ENCODE results near the gene FOXN1. TPM values are rescaled to one million over a fixed set of nuclear protein-coding genes. Genes with fewer than 3 reads are reported as not detected.

Gene FOXN1
- total and polyA plus RNA-seq, 2 of the 13 experiments (the other 11 are each of a cell fraction or from before 2014, with no cell fraction given) = 0.01 TPM; not detected in 1

DNA sequence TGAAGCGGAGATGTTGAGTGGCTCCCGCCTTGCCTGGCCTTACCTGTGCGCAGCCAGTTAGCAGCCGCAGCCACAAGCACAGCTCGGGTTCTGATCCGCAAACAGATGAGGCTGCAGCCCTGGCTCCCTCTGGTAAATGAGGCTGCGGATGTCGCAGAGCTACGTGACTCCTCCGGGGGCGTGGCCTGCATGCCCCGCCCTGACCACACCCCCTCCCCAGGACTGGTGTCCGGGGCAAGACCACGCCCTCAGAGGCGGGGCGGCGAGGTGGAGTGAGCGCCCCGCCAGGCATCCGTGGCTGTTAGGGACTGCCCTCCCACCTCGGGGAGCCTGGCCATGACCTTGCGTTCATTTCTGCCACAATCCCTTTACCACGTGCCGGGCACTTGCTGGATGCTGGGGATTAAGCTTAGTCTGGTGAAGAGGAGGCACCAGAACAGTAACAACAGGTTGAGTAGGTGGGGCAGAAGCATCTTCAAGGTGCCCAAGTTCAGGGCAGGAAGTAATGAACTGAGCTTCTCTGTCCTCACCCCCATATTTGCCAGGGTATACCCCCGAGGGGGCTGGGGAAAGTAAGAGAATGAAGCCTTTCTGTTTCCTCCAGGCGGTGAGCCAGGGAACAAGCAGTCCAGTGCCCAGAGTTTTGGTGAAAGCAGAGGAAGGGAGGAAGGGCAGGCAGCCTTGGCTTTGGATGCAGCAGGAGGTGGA, 70.8 kb downstream of the FOXN1 start, which contains the start of gene ALDOC (continued):
- TF ChIP-seq FOXO1 (CRISPR knock-in tag; IDR thresholded peaks at IDR 0.05) (peak; percentile 64; the same call in 1 of the 2 replicates), ZNF343 (CRISPR knock-in tag; IDR thresholded peaks at IDR 0.05) (no peak), SRSF4 (IDR thresholded peaks at IDR 0.05; ENCODE audit: low read depth, low read length, poor library complexity, severe bottlenecking) (no peak), MED1 (CRISPR knock-in tag; IDR thresholded peaks at IDR 0.05) (peak; percentile 86), FIP1L1 (IDR thresholded peaks at IDR 0.05; ENCODE audit: borderline replicate concordance, insufficient read depth, low read depth, low read length) (no peak), TRIM24 (CRISPR knock-in tag; IDR thresholded peaks at IDR 0.05) (no peak), RBFOX2 (IDR thresholded peaks at IDR 0.05; ENCODE audit: low read depth, low read length) (peak; percentile 78), MXI1 (IDR thresholded peaks at IDR 0.05; ENCODE audit: borderline replicate concordance, low read depth, low read length) (peak; percentile 92; the same call in 2 of the 3 replicates), ZUFSP (CRISPR knock-in tag; IDR thresholded peaks at IDR 0.05; ENCODE audit: borderline replicate concordance) (no peak), ZNF614 (CRISPR knock-in tag; IDR thresholded peaks at IDR 0.05; ENCODE audit: borderline replicate concordance) (peak; percentile 78; the same call in 1 of the 2 replicates), ZNF235 (CRISPR knock-in tag; IDR thresholded peaks at IDR 0.05; ENCODE audit: borderline replicate concordance) (no peak), ZNF577 (CRISPR knock-in tag; IDR thresholded peaks at IDR 0.05; ENCODE audit: borderline replicate concordance, low read depth) (no peak), HES4 (CRISPR knock-in tag; IDR thresholded peaks at IDR 0.05; ENCODE audit: borderline replicate concordance) (no peak), TFAP4 (IDR thresholded peaks at IDR 0.05; ENCODE audit: borderline replicate concordance, low read depth) (no peak), GATA4 (IDR thresholded peaks at IDR 0.05; ENCODE audit: borderline replicate concordance, low read depth) (peak; percentile 58; the same call in 1 of the 2 replicates), ZFP82 (CRISPR knock-in tag; IDR thresholded peaks at IDR 0.05; ENCODE audit: borderline replicate concordance) (no peak), ZNF883 (CRISPR knock-in tag; IDR thresholded peaks at IDR 0.05; ENCODE audit: not compliant biosample characterization) (no peak)
- TF ChIP-seq, protein P1, sequence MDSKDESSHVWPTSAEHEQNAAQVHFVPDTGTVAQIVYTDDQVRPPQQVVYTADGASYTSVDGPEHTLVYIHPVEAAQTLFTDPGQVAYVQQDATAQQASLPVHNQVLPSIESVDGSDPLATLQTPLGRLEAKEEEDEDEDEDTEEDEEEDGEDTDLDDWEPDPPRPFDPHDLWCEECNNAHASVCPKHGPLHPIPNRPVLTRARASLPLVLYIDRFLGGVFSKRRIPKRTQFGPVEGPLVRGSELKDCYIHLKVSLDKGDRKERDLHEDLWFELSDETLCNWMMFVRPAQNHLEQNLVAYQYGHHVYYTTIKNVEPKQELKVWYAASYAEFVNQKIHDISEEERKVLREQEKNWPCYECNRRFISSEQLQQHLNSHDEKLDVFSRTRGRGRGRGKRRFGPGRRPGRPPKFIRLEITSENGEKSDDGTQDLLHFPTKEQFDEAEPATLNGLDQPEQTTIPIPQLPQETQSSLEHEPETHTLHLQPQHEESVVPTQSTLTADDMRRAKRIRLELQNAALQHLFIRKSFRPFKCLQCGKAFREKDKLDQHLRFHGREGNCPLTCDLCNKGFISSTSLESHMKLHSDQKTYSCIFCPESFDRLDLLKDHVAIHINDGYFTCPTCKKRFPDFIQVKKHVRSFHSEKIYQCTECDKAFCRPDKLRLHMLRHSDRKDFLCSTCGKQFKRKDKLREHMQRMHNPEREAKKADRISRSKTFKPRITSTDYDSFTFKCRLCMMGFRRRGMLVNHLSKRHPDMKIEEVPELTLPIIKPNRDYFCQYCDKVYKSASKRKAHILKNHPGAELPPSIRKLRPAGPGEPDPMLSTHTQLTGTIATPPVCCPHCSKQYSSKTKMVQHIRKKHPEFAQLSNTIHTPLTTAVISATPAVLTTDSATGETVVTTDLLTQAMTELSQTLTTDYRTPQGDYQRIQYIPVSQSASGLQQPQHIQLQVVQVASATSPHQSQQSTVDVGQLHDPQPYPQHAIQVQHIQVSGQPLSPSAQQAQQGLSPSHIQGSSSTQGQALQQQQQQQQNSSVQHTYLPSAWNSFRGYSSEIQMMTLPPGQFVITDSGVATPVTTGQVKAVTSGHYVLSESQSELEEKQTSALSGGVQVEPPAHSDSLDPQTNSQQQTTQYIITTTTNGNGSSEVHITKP (CRISPR knock-in tag; IDR thresholded peaks at IDR 0.05; ENCODE audit: low read depth) = 0 out of 2 replicates have a peak, but pooled peaks have one; percentile 37
- TF ChIP-seq, protein P2, sequence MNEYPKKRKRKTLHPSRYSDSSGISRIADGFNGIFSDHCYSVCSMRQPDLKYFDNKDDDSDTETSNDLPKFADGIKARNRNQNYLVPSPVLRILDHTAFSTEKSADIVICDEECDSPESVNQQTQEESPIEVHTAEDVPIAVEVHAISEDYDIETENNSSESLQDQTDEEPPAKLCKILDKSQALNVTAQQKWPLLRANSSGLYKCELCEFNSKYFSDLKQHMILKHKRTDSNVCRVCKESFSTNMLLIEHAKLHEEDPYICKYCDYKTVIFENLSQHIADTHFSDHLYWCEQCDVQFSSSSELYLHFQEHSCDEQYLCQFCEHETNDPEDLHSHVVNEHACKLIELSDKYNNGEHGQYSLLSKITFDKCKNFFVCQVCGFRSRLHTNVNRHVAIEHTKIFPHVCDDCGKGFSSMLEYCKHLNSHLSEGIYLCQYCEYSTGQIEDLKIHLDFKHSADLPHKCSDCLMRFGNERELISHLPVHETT (CRISPR knock-in tag; conservative IDR thresholded peaks at IDR 0.05) = no peak

Measured in HepG2 (cell line).